Gastroesophageal sphincter (tissue), 3 donors: ENCODE results near the gene RNF208.

Experiments
- EP300 ChIP-seq: sonication (generic); formaldehyde crosslinking; IDR thresholded peaks from one replicate; pipeline ENCODE4 v1.6.1; 2017; ENCODE audit warnings: antibody characterized with exemption, mild to moderate bottlenecking
- POLR2AphosphoS5 ChIP-seq: sonication (generic); formaldehyde crosslinking; IDR thresholded peaks from one replicate; pipeline ENCODE4 v1.6.1; 2017; ENCODE audit warnings: antibody characterized with exemption
- TF ChIP-seq, protein P1 (sequence below), 4 experiments: fragments of 200-600 bp in 2 of 4; fragments of 450-650 bp in 2 of 4; sonication (generic) in 1 of 4; IDR thresholded peaks; one replicate each; pipeline ENCODE4 v1.5.1; 2017 to 2019; ENCODE audit warnings: antibody characterized with exemption in 4 of 4, mild to moderate bottlenecking in 2 of 4, moderate library complexity in 2 of 4

- TF ChIP-seq, protein P1, sequence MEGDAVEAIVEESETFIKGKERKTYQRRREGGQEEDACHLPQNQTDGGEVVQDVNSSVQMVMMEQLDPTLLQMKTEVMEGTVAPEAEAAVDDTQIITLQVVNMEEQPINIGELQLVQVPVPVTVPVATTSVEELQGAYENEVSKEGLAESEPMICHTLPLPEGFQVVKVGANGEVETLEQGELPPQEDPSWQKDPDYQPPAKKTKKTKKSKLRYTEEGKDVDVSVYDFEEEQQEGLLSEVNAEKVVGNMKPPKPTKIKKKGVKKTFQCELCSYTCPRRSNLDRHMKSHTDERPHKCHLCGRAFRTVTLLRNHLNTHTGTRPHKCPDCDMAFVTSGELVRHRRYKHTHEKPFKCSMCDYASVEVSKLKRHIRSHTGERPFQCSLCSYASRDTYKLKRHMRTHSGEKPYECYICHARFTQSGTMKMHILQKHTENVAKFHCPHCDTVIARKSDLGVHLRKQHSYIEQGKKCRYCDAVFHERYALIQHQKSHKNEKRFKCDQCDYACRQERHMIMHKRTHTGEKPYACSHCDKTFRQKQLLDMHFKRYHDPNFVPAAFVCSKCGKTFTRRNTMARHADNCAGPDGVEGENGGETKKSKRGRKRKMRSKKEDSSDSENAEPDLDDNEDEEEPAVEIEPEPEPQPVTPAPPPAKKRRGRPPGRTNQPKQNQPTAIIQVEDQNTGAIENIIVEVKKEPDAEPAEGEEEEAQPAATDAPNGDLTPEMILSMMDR (IDR thresholded peaks at IDR 0.05): no peak
- no peak for TF ChIP-seq POLR2AphosphoS5
- TF ChIP-seq EP300: no peak
These were observed 12.9 kb upstream of the RNF208 start for GRCh38 chr9:137234758-137235423.
